K562 (cell line): ENCODE results near the gene HMX1. TPM values are rescaled to one million over a fixed set of nuclear protein-coding genes. Genes with fewer than 3 reads are reported as not detected.

Experiments used
- ATAC-seq: fragments of 200-7000 bp; cut with Tn5 transposase; 3 replicates; pipeline ENCODE4 v1.9.1; 2020; ENCODE audit warnings: moderate library complexity
- BruUV-seq: library from RNA; stranded (reverse); fragments of 400-500 nt; replicated peaks from 2 replicates; lab custom pipeline; 2021; lab: Mats Ljungman, UMichigan
- CTCF ChIA-PET: fragments of 300-600 bp; formaldehyde crosslinking; extraction: SDS; loops from one replicate; lab custom pipeline; 2021; ENCODE audit warnings: low intra/inter-chr PET ratio; lab: Yijun Ruan, JAX
- POLR2A ChIA-PET: fragments of 300-600, 350-650 bp; sonication (Branson Sonifier 250); formaldehyde crosslinking; extraction: SDS; loops from one replicate; lab custom pipeline; 2021; ENCODE audit warnings: antibody characterized with exemption, inconsistent platforms; lab: Yijun Ruan, JAX
- DNase-seq, 4 experiments: peaks; one replicate each; pipeline versions ENCODE4 v3.0.0 to v3.0.0-alpha.2; 2011 to 2018; ENCODE audit warnings: low spot score in 3 of 4, mixed read lengths in 3 of 4; ENCODE audit errors: extremely low read depth in 1 of 4
- FAIRE-seq: peaks from 2 replicates; lab custom pipeline; 2011; peaks lifted over from hg19 to GRCh38; lab: Jason Lieb, UNC
- H2AFZ ChIP-seq: 2 replicates; pipeline ENCODE4 v1.6.0; 2011; ENCODE audit warnings: low read depth, low read length, control low read depth, inconsistent platforms
- H3K27ac ChIP-seq: fragments of 200-600 bp; 3 replicates; pipeline ENCODE4 v1.8.0; 2011; ENCODE audit warnings: low read depth, mild to moderate bottlenecking, control low read depth, inconsistent platforms, low read length, moderate library complexity, mixed read lengths; ENCODE audit errors: extremely low read depth
- H3K27me3 ChIP-seq, 2 experiments: fragments of 300-600 bp in 1 of 2; 2 replicates in 1 of 2; 3 replicates in 1 of 2; pipeline versions ENCODE4 v1.6.0 to v1.8.0; 2011; ENCODE audit warnings: inconsistent platforms in 2 of 2, low read length in 2 of 2, mild to moderate bottlenecking in 1 of 2, mixed read lengths in 1 of 2, moderate library complexity in 1 of 2; ENCODE audit not compliant: control insufficient read depth in 2 of 2, insufficient read depth in 2 of 2
- H3K36me3 ChIP-seq: fragments of 300-600 bp; 3 replicates; pipeline ENCODE4 v1.8.0; 2011; ENCODE audit warnings: mild to moderate bottlenecking, low read length, inconsistent platforms; ENCODE audit not compliant: control insufficient read depth, insufficient read depth
- H3K4me1 ChIP-seq, 2 experiments: fragments of 200-600 bp in 1 of 2; replicated peaks in 1 of 2; 2 replicates in 1 of 2; 3 replicates in 1 of 2; pipeline versions ENCODE4 v1.5.1 to v1.8.0; 2011; ENCODE audit warnings: inconsistent platforms in 2 of 2, low read length in 2 of 2, mild to moderate bottlenecking in 1 of 2, mixed read lengths in 1 of 2, moderate library complexity in 1 of 2; ENCODE audit not compliant: control insufficient read depth in 2 of 2, insufficient read depth in 2 of 2
- H3K4me2 ChIP-seq: 2 replicates; pipeline ENCODE4 v1.6.1; 2011; ENCODE audit warnings: low read length, control low read depth, inconsistent platforms, mixed read lengths; ENCODE audit not compliant: insufficient read depth
- H3K4me3 ChIP-seq: fragments of 200-600 bp; sonication (generic), shearing (Covaris generic); 2 replicates; pipeline ENCODE4 v1.5.1; 2016; ENCODE audit warnings: control low read depth, inconsistent platforms
- H3K79me2 ChIP-seq: fragments of 200-600 bp; 3 replicates; pipeline ENCODE4 v1.8.0; 2011; ENCODE audit warnings: low read length, inconsistent platforms; ENCODE audit not compliant: control insufficient read depth, insufficient read depth
- H3K9ac ChIP-seq, 2 experiments: 2 replicates each; pipeline versions ENCODE4 v1.6.0 to v1.6.1; 2011; ENCODE audit warnings: low read depth in 2 of 2, low read length in 2 of 2, control low read depth in 1 of 2, inconsistent platforms in 1 of 2, mild to moderate bottlenecking in 1 of 2, mixed read lengths in 1 of 2; ENCODE audit not compliant: insufficient read depth in 1 of 2
- H3K9me1 ChIP-seq: one replicate; pipeline ENCODE4 v1.6.0; 2011; ENCODE audit warnings: inconsistent platforms, mild to moderate bottlenecking, low read length, moderate library complexity; ENCODE audit not compliant: control insufficient read depth, insufficient read depth
- H3K9me3 ChIP-seq: replicated peaks from 2 replicates; pipeline ENCODE4 v1.5.1; 2011; ENCODE audit warnings: low read depth, low read length, inconsistent platforms; ENCODE audit not compliant: control insufficient read depth, insufficient read depth
- H4K20me1 ChIP-seq: replicated peaks from 2 replicates; pipeline ENCODE4 v1.6.1; 2011; ENCODE audit warnings: low read length, inconsistent platforms, mixed read lengths; ENCODE audit not compliant: control insufficient read depth, insufficient read depth
- CTCF ChIP-seq, 3 experiments: IDR thresholded peaks in 2 of 3; conservative IDR thresholded peaks in 1 of 3; 2 replicates each; pipeline ENCODE4 v1.5.1; 2011 to 2012; ENCODE audit warnings: low read length in 3 of 3, mild to moderate bottlenecking in 3 of 3, control low read depth in 2 of 3, improper control_type of control experiment in 1 of 3, inconsistent platforms in 1 of 3, low read depth in 1 of 3, mixed read lengths in 1 of 3, moderate library complexity in 1 of 3; ENCODE audit not compliant: insufficient read depth in 2 of 3
- KLF16 ChIP-seq: IDR thresholded peaks from 2 replicates; pipeline ENCODE4 v1.6.1; 2016; ENCODE audit warnings: antibody characterized with exemption
- WGBS: fragments of 100-300 bp; shearing (Covaris generic); methylation state at CpG from one replicate; pipeline ENCODE4 v1.1.6; 2016; ENCODE audit warnings: low coverage, mixed read lengths; ENCODE audit not compliant: insufficient coverage; ENCODE audit errors: missing lambda C conversion rate; 5-methylcytosine and 5-hydroxymethylcytosine counted together
- in situ Hi-C: fragments of 300-500 bp; cut with MboI; formaldehyde crosslinking; loops from 4 replicates; pipeline ENCODE4 v1.15.0; 2018; ENCODE audit warnings: inconsistent platforms, mixed read lengths
- intact Hi-C: fragments of 100-400 bp; cut with micrococcal nuclease; formaldehyde crosslinking; loops from 2 replicates; pipeline ENCODE4 v1.14.2; 2022
- polyA plus RNA-seq, 8 experiments: library from polyadenylated mRNA; depleted of rRNA in 4 of 8; stranded (reverse) in 5 of 8; unstranded in 3 of 8; fragments of >200 nt; fragmentation: Nextera tagmentation in 2 of 8; fragmentation: Illumina TruSeq in 1 of 8; extraction: Ambion mirVana in 2 of 8; extraction: Trizol in 1 of 8; gene quantifications; 2 replicates each; pipeline versions ENCODE4 v1.2.1 to v1.2.3, GENCODE V29; 2011 to 2014; ENCODE audit warnings: inconsistent platforms in 1 of 8, missing spikeins in 1 of 8
- total RNA-seq, 7 experiments: library from RNA; depleted of rRNA in 6 of 7; stranded (reverse); fragments of >200 nt in 6 of 7; fragmentation: Illumina TruSeq in 2 of 7; extraction: Trizol in 2 of 7; gene quantifications; 2 replicates each; pipeline versions ENCODE4 v1.2.1 to v1.2.3, GENCODE V29; 2011 to 2021; ENCODE audit warnings: low replicate concordance in 1 of 7

Gene HMX1
- total and polyA plus RNA-seq, 9 of the 15 experiments (the other 6 are each of a cell fraction or from before 2014, with no cell fraction given) = not detected

GRCh38 chr4:8874003-8874895 is 2.6 kb upstream of the HMX1 start:
- FAIRE-seq (no peak), DNase-seq (peak in 1 of 4 experiments; percentile 16), ATAC-seq (0 out of 3 replicates have a peak, but pooled peaks have one; percentile 41)
- no TSS peak for BruUV-seq
- Histone ChIP-seq H3K4me2 (no peak overlapping the region), H3K79me2 (no peaks in the 10 kb centered on the region), H2AFZ (no peak overlapping the region), H3K4me3 (no peak overlapping the region), H3K27ac (no peak overlapping the region), H4K20me1 (no peaks in the 10 kb centered on the region; the same call in 1 of the 2 replicates), H3K4me1 (no peaks in the 10 kb centered on the region), H3K9me3 (no peaks in the 10 kb centered on the region), H3K9ac (no peak overlapping the region), H3K36me3 (no peaks in the 10 kb centered on the region), H3K27me3 (peaks cover 0 to 36% of the 10 kb centered on the region in 2 experiments; a peak in 2 of 5 replicates), H3K9me1 (no peaks in the 10 kb centered on the region)
- TF ChIP-seq KLF16 (no peak), CTCF (IDR thresholded peaks at IDR 0.05 in 2 of 3, conservative IDR thresholded peaks at IDR 0.05 in 1 of 3; ENCODE audit: insufficient read depth in 2 of 3, low read depth in 1 of 3, low read length in 3 of 3) (peak in 2 of 3 experiments; percentile 2 to 68; a peak in 2 of 6 replicates)
- 35% methylated on average over 53 of the region's 71 CpGs for WGBS
- ChIA-PET CTCF (no interaction called here), POLR2A (no interaction called here)
- in situ Hi-C loops (no loop called here), intact Hi-C loops (no loop called here)
